ENCODE measurements around the gene KLHL36.
A peak's percentile ranks its signal among the peaks of the same experiment; 100 is the strongest.

Gene KLHL36

DNA sequence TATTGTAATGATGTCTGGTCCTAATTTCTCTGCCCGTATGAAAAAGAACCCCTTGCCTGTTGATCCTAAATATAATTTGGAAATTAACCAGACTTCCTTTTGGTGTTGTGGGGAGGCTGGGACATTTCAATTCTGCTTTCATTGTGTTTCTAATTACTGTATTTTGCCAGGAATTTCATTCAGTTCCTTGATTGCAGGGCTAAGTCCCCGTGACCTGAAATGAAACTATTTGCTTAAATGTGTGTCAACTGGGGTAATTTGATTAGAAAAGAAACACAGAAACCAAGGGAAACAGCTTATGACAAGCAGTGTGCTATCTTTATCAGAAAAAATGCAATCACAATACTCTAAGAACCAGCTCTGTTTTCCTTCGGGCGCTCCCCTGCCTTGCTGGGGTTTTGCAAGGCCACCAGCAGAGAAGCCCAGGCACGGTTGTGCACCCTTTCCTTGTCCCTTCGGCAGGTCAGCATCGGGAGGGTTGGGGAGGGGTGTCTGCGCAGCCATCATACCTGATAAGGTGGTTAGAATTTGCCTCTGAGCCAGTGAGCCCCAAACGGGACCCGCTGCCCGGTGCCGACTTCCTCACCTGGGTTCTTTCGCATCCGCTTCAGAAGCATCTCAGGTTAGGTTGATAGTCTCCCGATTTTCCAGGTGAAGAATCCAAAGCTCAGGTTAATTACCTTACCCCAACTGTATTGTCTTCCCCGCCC is 19.4 kb downstream of the KLHL36 start:
- no peak for DNase-seq (ENCODE audit: low read depth in 2 of 2)
- H3K4me3 ChIP-seq (replicated peaks in 1 of 2; ENCODE audit: low read depth in 2 of 2, low read length in 2 of 2): no peak overlapping the region
- TF ChIP-seq, protein P1, sequence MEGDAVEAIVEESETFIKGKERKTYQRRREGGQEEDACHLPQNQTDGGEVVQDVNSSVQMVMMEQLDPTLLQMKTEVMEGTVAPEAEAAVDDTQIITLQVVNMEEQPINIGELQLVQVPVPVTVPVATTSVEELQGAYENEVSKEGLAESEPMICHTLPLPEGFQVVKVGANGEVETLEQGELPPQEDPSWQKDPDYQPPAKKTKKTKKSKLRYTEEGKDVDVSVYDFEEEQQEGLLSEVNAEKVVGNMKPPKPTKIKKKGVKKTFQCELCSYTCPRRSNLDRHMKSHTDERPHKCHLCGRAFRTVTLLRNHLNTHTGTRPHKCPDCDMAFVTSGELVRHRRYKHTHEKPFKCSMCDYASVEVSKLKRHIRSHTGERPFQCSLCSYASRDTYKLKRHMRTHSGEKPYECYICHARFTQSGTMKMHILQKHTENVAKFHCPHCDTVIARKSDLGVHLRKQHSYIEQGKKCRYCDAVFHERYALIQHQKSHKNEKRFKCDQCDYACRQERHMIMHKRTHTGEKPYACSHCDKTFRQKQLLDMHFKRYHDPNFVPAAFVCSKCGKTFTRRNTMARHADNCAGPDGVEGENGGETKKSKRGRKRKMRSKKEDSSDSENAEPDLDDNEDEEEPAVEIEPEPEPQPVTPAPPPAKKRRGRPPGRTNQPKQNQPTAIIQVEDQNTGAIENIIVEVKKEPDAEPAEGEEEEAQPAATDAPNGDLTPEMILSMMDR (IDR thresholded peaks at IDR 0.05; ENCODE audit: low read depth, low read length): no peak

DNA sequence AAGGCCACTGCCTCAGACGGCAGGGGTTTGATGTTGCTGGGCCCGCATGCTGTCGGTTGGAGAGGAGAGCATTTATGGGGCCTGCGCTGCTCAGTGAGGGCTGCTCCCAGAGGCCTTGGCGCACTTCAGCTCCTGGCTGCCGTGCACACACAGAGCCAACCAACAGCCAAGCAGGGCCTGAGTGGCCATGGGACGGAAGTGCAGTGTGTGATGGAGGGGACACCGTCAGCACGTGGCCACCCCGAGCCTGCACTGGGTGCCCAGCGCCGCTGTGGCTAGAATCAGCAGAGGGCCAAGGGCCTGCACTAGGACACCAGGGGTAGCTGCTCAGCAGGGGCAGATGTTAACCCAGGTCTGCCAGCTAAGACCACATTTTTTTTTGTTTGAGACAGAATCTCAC is 21.8 kb downstream of the KLHL36 start:
- no peak for DNase-seq (ENCODE audit: low read depth in 2 of 2)
- TF ChIP-seq, protein P1 (IDR thresholded peaks at IDR 0.05; ENCODE audit: low read depth, low read length): no peak
- H3K4me3 ChIP-seq (replicated peaks in 1 of 2; ENCODE audit: low read depth in 2 of 2, low read length in 2 of 2): no peak overlapping the region

DNA sequence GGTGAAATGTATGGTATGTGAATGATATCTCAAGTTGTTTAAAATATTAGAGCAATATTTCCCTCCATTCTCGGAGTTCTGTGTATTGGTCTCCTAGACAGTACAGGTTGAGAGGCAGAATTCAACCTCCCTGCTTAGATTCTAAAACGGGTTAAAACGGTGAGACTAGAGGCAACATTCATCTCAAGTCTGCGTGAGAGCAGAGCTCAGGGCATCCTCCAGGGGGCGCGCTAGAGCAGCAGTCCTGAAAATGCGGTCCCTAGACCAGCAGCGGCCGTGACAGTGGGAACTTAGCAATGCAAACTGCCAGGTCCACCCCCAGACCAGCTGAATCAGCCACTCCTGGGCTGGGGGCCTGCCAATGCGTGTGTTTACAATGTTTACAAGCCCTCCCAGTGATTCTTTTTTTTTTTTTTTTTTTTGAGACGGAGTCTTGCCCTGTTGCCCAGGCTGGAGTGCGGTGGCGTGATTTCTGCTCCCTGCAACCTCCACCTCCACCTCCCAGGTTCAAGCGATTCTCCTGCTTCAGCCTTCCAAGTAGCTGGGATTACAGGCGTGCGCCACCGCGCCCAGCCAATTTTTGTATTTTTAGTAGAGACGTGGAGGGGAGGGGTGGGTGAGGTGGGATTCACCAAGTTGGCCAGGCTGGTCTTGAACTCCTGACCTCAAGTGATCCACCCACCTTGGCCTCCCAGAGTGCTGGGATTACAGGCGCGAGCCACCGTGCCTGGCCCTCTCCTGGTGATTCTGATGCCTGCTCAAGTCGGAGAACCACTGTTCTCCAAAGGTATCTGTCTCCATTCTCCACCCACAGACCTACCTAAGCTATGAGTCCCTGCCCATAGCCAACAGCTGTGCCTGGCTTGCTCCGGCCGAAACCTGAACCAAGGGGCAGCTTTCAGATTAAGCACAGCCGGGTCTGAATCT is 24.2 kb downstream of the KLHL36 start:
- TF ChIP-seq, protein P1 (IDR thresholded peaks at IDR 0.05; ENCODE audit: low read depth, low read length): peak; percentile 95
- no peak overlapping the region for H3K4me3 ChIP-seq (replicated peaks in 1 of 2; ENCODE audit: low read depth in 2 of 2, low read length in 2 of 2)
- peak; percentile 73 to 80 for DNase-seq (ENCODE audit: low read depth in 2 of 2)

DNA sequence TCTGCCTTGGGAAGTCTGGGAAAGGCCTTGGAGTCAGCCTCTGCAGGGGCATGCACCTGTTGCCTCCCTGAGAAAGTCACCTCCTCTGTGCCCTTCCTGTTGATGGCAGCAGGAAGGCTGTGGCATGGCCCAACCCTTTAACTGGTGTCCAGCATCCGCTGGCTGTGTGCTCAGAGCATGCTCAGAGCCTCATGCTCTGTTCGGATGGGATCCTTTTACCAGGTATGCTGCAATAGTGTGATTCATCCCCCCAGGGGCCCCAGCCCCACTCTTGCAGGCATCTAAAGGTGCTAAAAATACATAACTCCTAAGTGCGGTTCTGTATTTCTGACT is 24.9 kb downstream of the KLHL36 start:
- H3K4me3 ChIP-seq (replicated peaks in 1 of 2; ENCODE audit: low read depth in 2 of 2, low read length in 2 of 2): no peak overlapping the region
- DNase-seq (ENCODE audit: low read depth in 2 of 2): peak in 1 of 2 donors; percentile 78
- TF ChIP-seq, protein P1 (IDR thresholded peaks at IDR 0.05; ENCODE audit: low read depth, low read length): no peak

DNA sequence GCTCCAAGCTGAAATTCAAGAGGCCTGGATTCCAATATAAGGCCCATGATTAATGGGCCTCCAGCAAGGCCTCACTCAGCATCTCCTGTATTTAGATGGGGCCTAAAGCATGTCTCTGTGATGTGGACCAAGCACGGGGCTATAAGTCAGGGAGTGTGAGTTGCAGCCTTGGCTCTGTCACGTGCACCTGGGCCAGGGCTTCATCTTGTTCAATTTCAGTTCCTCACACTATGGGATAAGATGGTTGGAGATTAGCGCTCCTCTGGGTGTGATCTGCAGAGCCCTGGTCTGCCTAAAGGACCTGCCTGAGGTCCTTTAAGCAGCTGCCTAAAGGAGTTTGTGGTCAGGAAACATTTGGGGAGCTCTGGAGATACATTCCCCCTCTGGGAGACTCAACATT is 25.2 kb downstream of the KLHL36 start:
- TF ChIP-seq, protein P1 (IDR thresholded peaks at IDR 0.05; ENCODE audit: low read depth, low read length): no peak
- H3K4me3 ChIP-seq (replicated peaks in 1 of 2; ENCODE audit: low read depth in 2 of 2, low read length in 2 of 2): no peak overlapping the region
- DNase-seq (ENCODE audit: low read depth in 2 of 2): no peak

DNA sequence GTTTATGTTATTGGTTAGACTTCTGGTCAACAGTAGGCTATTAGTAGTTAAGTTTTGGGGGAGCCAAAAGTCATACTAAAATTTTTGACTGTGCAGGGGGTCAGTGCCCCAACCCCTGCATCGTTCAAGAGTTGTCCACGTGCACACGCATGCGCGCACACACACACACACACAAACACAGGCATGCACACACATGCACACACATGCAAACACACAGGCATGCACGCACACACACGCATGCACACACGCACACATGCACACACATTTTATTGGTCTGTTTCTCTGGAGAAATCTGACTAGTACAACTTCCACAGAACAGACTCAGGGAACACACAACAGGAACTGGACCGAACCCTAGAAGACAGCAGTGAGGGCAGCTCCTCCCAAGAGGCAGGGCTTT is 27.1 kb downstream of the KLHL36 start:
- no peak overlapping the region for H3K4me3 ChIP-seq (replicated peaks in 1 of 2; ENCODE audit: low read depth in 2 of 2, low read length in 2 of 2)
- TF ChIP-seq, protein P1 (IDR thresholded peaks at IDR 0.05; ENCODE audit: low read depth, low read length): no peak
- no peak for DNase-seq (ENCODE audit: low read depth in 2 of 2)

All from cardiac fibroblast (primary cell).